ENCODE data around the gene HSPG2. TPM values are rescaled to one million over a fixed set of nuclear protein-coding genes. Genes with fewer than 3 reads are reported as not detected.
"Not testable (repeated sequence)": the region's sequence is repeated elsewhere in the genome, so short reads cannot be mapped to it uniquely, and the experiment has no call there.

The HSPG2 gene
- total and polyA plus RNA-seq, 5 experiments from 2014 or later: 0.46 to 7.2 (median 3.6) TPM; not detected in 1

DNA sequence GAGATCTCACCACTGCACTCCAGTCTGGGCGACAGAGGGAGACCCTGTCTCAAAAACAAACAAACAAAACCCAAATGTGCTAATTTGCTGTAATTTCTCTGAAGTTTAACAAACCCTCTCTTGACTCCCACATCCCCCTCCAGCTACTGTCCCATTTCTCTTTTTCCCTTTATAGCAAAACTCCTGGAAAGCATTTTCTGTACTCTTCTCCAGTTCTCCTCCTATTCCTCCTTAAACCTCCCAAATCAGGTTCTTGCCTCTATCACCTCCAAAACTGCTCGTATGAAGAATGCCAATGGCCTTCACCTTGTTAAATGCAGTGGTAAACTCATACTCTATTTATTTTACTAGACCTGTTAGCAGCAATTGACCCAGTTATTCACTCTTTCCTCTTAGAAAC is 150.5 kb downstream of the HSPG2 start:
- H3K27ac Mint-ChIP-seq: peak overlapping the region in 1 of 10 donors; percentile 41
- POLR2A ChIA-PET: interaction anchor here (0.6 kb wide), 1 partner anchor 247 kb away, joined by 5 read pairs; no protein-coding TSS in a partner anchor
- ATAC-seq (no peak), DNase-seq (no peak)
- H3K4me3 Mint-ChIP-seq: no peak overlapping the region
- peaks cover 0 to 2% (median 0%) of the 10 kb centered on the region in 5 donors for H3K27me3 Mint-ChIP-seq
- peaks cover 4 to 14% (median 11%) of the 10 kb centered on the region in 4 donors for H3K4me1 Mint-ChIP-seq
- H3K9me3 Mint-ChIP-seq: no peaks in the 10 kb centered on the region
- no peaks in the 10 kb centered on the region for H3K36me3 Mint-ChIP-seq

DNA sequence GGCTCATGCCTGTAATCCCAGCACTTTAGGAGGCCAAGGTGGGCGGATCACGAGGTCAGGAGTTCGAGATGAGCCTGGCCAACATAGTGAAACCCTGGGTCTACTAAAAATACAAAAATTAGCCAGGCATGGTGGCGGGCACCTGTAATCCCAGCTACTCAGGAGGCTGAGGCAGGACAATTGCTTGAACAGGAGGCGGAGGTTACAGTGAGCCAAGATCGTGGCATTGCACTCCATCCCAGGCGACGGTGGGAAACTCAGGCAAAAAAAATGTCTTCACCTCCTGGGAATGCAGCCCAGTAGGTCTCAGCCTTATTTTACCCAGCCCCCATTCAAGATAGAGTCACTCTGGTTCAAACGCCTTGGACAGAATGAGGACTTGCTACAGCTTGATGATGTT is 151.3 kb downstream of the HSPG2 start:
- POLR2A ChIA-PET, H3K4me3 Mint-ChIP-seq, H3K27me3 Mint-ChIP-seq, ATAC-seq, H3K9me3 Mint-ChIP-seq, H3K27ac Mint-ChIP-seq, H3K36me3 Mint-ChIP-seq, DNase-seq: not testable (repeated sequence)
- H3K4me1 Mint-ChIP-seq: peaks cover 4 to 19% (median 14%) of the 10 kb centered on the region in 4 donors

GRCh38 chr1:21783679-21784603 is 153.2 kb downstream of the HSPG2 start:
- H3K27me3 Mint-ChIP-seq: peaks cover 0 to 2% (median 0%) of the 10 kb centered on the region in 5 donors
- H3K9me3 Mint-ChIP-seq: no peaks in the 10 kb centered on the region
- H3K36me3 Mint-ChIP-seq: no peaks in the 10 kb centered on the region
- H3K27ac Mint-ChIP-seq: peak overlapping the region; percentile 99 to 100 (median 100)
- DNase-seq: peak in 1 of 10 donors; percentile 63
- ATAC-seq: no peak
- H3K4me1 Mint-ChIP-seq: peaks cover 16 to 31% (median 28%) of the 10 kb centered on the region in 4 donors
- POLR2A ChIA-PET: interaction anchor here (1.0 to 4.0 kb wide), 8 partner anchors 11 to 249 kb away, joined by 3 to 38 read pairs (median 4); no protein-coding TSS in a partner anchor
- peak overlapping the region; percentile 94 to 99 (median 98) for H3K4me3 Mint-ChIP-seq

GRCh38 chr1:21782868-21783678 is 154.0 kb downstream of the HSPG2 start, which contains the start of gene USP48:
TSS of gene USP48 (minus strand) at chr1:21783149. CDS start at chr1:21782957, 192 bp downstream.
- H3K9me3 Mint-ChIP-seq: no peaks in the 10 kb centered on the region
- peaks cover 19 to 37% (median 30%) of the 10 kb centered on the region in 4 donors for H3K4me1 Mint-ChIP-seq
- peak within 1 kb of the TSS; percentile 94 to 99 (median 98) for H3K4me3 Mint-ChIP-seq
- POLR2A ChIA-PET: interaction anchor here (0.6 to 4.0 kb wide), 13 partner anchors 10 to 257 kb away, joined by 3 to 38 read pairs (median 4); partner anchors contain the start of gene HSPG2
- DNase-seq: peak; percentile 92 to 98 (median 96)
- peak; percentile 86 to 88 for ATAC-seq
- H3K36me3 Mint-ChIP-seq: peaks cover 0 to 3% (median 0%) of the 10 kb centered on the region in 3 donors
- H3K27ac Mint-ChIP-seq: peak within 1 kb of the TSS; percentile 99 to 100 (median 100)
- H3K27me3 Mint-ChIP-seq: peaks cover 0 to 2% (median 0%) of the 10 kb centered on the region in 5 donors

- peak; percentile 16 to 21 for ATAC-seq
- POLR2A ChIA-PET: interaction anchor here (0.6 to 4.0 kb wide), 13 partner anchors 9 to 270 kb away, joined by 3 to 38 read pairs (median 4); partner anchors contain the start of genes CDC42 and HSPG2
- Mint-ChIP-seq H3K27me3 (peaks cover 0 to 2% (median 0%) of the 10 kb centered on the region in 5 donors), H3K4me3 (peak overlapping the region; percentile 94 to 99 (median 98)), H3K9me3 (no peaks in the 10 kb centered on the region), H3K4me1 (peaks cover 21 to 40% (median 32%) of the 10 kb centered on the region in 4 donors), H3K27ac (peak overlapping the region; percentile 92 to 100 (median 97)), H3K36me3 (peaks cover 0 to 5% (median 0%) of the 10 kb centered on the region in 3 donors)
- DNase-seq: peak in 7 of 10 donors; percentile 32 to 53 (median 45)
These were observed 154.7 kb downstream of the HSPG2 start for GRCh38 chr1:21782349-21782867.

- ATAC-seq: no peak
- Mint-ChIP-seq H3K4me3 (peak overlapping the region; percentile 94 to 99 (median 98)), H3K36me3 (peaks cover 0 to 5% (median 3%) of the 10 kb centered on the region in 3 donors), H3K27me3 (peaks cover 0 to 2% (median 0%) of the 10 kb centered on the region in 5 donors), H3K4me1 (peaks cover 24 to 43% (median 34%) of the 10 kb centered on the region in 4 donors), H3K9me3 (no peaks in the 10 kb centered on the region), H3K27ac (peak overlapping the region; percentile 92 to 100 (median 97))
- POLR2A ChIA-PET: interaction anchor here (0.6 to 4.0 kb wide), 7 partner anchors 9 to 270 kb away, joined by 3 to 38 read pairs (median 4); partner anchors contain the start of genes CDC42 and HSPG2
- no peak for DNase-seq
These were observed 155.2 kb downstream of the HSPG2 start for GRCh38 chr1:21781815-21782348.

- POLR2A ChIA-PET: no interaction called here
- Mint-ChIP-seq H3K4me3 (peak overlapping the region in 9 of 10 donors; percentile 38 to 83 (median 70)), H3K27ac (peak overlapping the region in 8 of 10 donors; percentile 6 to 74 (median 52)), H3K27me3 (no peaks in the 10 kb centered on the region), H3K36me3 (peaks cover 0 to 8% (median 5%) of the 10 kb centered on the region in 3 donors), H3K9me3 (no peaks in the 10 kb centered on the region), H3K4me1 (peaks cover 26 to 58% (median 47%) of the 10 kb centered on the region in 4 donors)
- ATAC-seq: no peak
- DNase-seq: no peak
These were observed 157.2 kb downstream of the HSPG2 start for GRCh38 chr1:21779613-21780521.

- Mint-ChIP-seq H3K4me3 (peak overlapping the region in 4 of 10 donors; percentile 32 to 51 (median 44)), H3K27me3 (no peaks in the 10 kb centered on the region), H3K27ac (peak overlapping the region in 6 of 10 donors; percentile 25 to 78 (median 58)), H3K9me3 (no peaks in the 10 kb centered on the region), H3K4me1 (peaks cover 29 to 62% (median 50%) of the 10 kb centered on the region in 4 donors), H3K36me3 (peaks cover 0 to 8% (median 5%) of the 10 kb centered on the region in 3 donors)
- POLR2A ChIA-PET: no interaction called here
- DNase-seq: no peak
- no peak for ATAC-seq
These were observed 158.7 kb downstream of the HSPG2 start for GRCh38 chr1:21778405-21778727.

DNA sequence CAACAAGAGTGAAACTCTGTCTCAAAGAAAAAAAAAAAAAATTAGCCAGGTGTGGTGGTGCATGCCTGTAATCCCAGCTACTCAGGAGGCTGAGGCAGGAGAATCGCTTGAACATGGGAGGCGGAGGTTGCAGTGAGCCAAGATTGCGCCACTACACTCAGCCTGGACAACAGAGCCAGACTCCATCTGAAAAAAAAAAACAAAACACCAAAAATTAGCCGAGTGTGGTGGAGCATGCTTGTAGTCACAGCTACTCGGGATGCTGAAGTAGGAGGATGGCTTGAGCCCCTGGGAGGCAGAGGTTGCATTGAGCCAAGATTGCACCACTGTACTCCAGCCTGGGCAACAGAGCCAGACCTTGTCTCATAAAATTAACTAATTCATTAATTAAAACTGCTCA is 160.2 kb downstream of the HSPG2 start:
- not testable (repeated sequence) for H3K9me3 Mint-ChIP-seq, ATAC-seq, H3K27me3 Mint-ChIP-seq, H3K36me3 Mint-ChIP-seq, DNase-seq, H3K4me3 Mint-ChIP-seq
- Mint-ChIP-seq H3K27ac (peak overlapping the region in 4 of 10 donors; percentile 23 to 59 (median 44)), H3K4me1 (peaks cover 29 to 67% (median 54%) of the 10 kb centered on the region in 4 donors)
- POLR2A ChIA-PET: interaction anchor here (0.6 kb wide), 1 partner anchor 11 kb away, joined by 3 read pairs; no protein-coding TSS in a partner anchor

- Mint-ChIP-seq H3K27me3 (no peaks in the 10 kb centered on the region), H3K4me3 (no peak overlapping the region), H3K36me3 (peaks cover 0 to 8% (median 5%) of the 10 kb centered on the region in 3 donors), H3K4me1 (peaks cover 27 to 65% (median 50%) of the 10 kb centered on the region in 4 donors), H3K9me3 (no peaks in the 10 kb centered on the region), H3K27ac (peak overlapping the region in 8 of 10 donors; percentile 11 to 65 (median 39))
- DNase-seq: no peak
- POLR2A ChIA-PET: interaction anchor here (0.6 kb wide), 1 partner anchor 12 kb away, joined by 3 read pairs; no protein-coding TSS in a partner anchor
- no peak for ATAC-seq
These were observed 161.0 kb downstream of the HSPG2 start for GRCh38 chr1:21775985-21776562.
